Putamen (tissue), 1 donor: ENCODE data around the gene GLCE.

Source experiments
- DNase-seq: peaks from one replicate; pipeline ENCODE4 v3.0.0-alpha.2; 2016; ENCODE audit warnings: low spot score

Gene GLCE

GRCh38 chr15:69209661-69210060 lies 49.2 kb downstream of the GLCE start:
- no peak for DNase-seq

GRCh38 chr15:69210574-69210973 lies 50.1 kb downstream of the GLCE start:
- DNase-seq, result no peak

GRCh38 chr15:69213786-69214185 lies 53.4 kb downstream of the GLCE start:
- no peak for DNase-seq

- no peak for DNase-seq
These were observed 55.0 kb downstream of the GLCE start for GRCh38 chr15:69215314-69216035.

- no peak for DNase-seq
These were observed 56.9 kb downstream of the GLCE start for GRCh38 chr15:69217381-69217780.

- no peak for DNase-seq
These were observed 59.3 kb downstream of the GLCE start for GRCh38 chr15:69219690-69220089.

- DNase-seq, result no peak
These were observed 61.6 kb downstream of the GLCE start for GRCh38 chr15:69222002-69222474.

- DNase-seq, result no peak
These were observed 62.8 kb downstream of the GLCE start for GRCh38 chr15:69223083-69223813.

- DNase-seq, result no peak
These were observed 63.9 kb downstream of the GLCE start for GRCh38 chr15:69224383-69224782.

GRCh38 chr15:69225355-69226022 lies 65.1 kb downstream of the GLCE start:
- DNase-seq, result no peak

- no peak for DNase-seq
These were observed 65.6 kb downstream of the GLCE start for GRCh38 chr15:69226023-69226355.

GRCh38 chr15:69232144-69232543 lies 71.7 kb downstream of the GLCE start:
- no peak for DNase-seq

GRCh38 chr15:69232765-69233164 lies 72.3 kb downstream of the GLCE start:
- DNase-seq, result no peak

- DNase-seq, result no peak
These were observed 74.2 kb downstream of the GLCE start for GRCh38 chr15:69234676-69235075.

- DNase-seq, result no peak
These were observed 76.1 kb downstream of the GLCE start for GRCh38 chr15:69236505-69236904.

- DNase-seq, result no peak
These were observed 77.3 kb downstream of the GLCE start for GRCh38 chr15:69237718-69238117.

- DNase-seq, result no peak
These were observed 84.4 kb downstream of the GLCE start for GRCh38 chr15:69244798-69245197.

- DNase-seq, result peak; percentile 31
These were observed 92.7 kb downstream of the GLCE start for GRCh38 chr15:69253156-69253555.

- DNase-seq, result no peak
These were observed 105.0 kb downstream of the GLCE start for GRCh38 chr15:69265347-69265955.

- DNase-seq, result no peak
These were observed 110.8 kb downstream of the GLCE start for GRCh38 chr15:69271217-69271616.

- DNase-seq, result no peak
These were observed 111.7 kb downstream of the GLCE start for GRCh38 chr15:69272139-69272538.

GRCh38 chr15:69272891-69273290 lies 112.5 kb downstream of the GLCE start:
- no peak for DNase-seq
